IMR-90 (cell line): Measurements from ENCODE around the gene CYP2D6. TPM values are rescaled to one million over a fixed set of nuclear protein-coding genes. Genes with fewer than 3 reads are reported as not detected.
"Not testable (repeated sequence)": the region's sequence is repeated elsewhere in the genome, so short reads cannot be mapped to it uniquely, and the experiment has no call there.

Experiments
- ATAC-seq: fragments of 200-7000 bp; cut with Tn5 transposase; 2 replicates; pipeline ENCODE4 v1.9.1; 2020; ENCODE audit warnings: low read depth, mild to moderate bottlenecking, moderate library complexity
- BruUV-seq: library from RNA; stranded (reverse); fragments of 400-500 nt; replicated peaks from 2 replicates; lab custom pipeline; 2021; lab: Mats Ljungman, UMichigan
- CTCF ChIA-PET: fragments of 300-600 bp; formaldehyde crosslinking; extraction: SDS; loops from one replicate; lab custom pipeline; 2021; ENCODE audit warnings: antibody characterized with exemption; lab: Yijun Ruan, JAX
- POLR2A ChIA-PET: fragments of 300-600 bp; sonication (Branson Sonifier 250); formaldehyde crosslinking; loops from one replicate; lab custom pipeline; 2022; ENCODE audit warnings: antibody characterized with exemption; ENCODE audit not compliant: unreplicated experiment; lab: Charles Lee
- DNase-seq: peaks from one replicate; pipeline ENCODE4 v3.0.0; 2013
- H2AFZ ChIP-seq: replicated peaks from 2 replicates; pipeline ENCODE3; 2013; ENCODE audit warnings: low read length, mild to moderate bottlenecking; ENCODE audit not compliant: poor library complexity
- H2AK5ac ChIP-seq: 2 replicates; pipeline ENCODE4 v1.6.1; 2013; ENCODE audit warnings: low read depth, low read length, inconsistent platforms
- H2AK9ac ChIP-seq: replicated peaks from 2 replicates; pipeline ENCODE3; 2013; ENCODE audit warnings: mild to moderate bottlenecking, low read depth, low read length, moderate library complexity; ENCODE audit not compliant: poor library complexity
- H2BK120ac ChIP-seq: 2 replicates; pipeline ENCODE4 v1.6.1; 2013; ENCODE audit warnings: low read depth, low read length, inconsistent platforms
- H2BK15ac ChIP-seq: 3 replicates; pipeline ENCODE4 v1.6.1; 2013; ENCODE audit warnings: low read depth, low read length, inconsistent platforms
- H2BK20ac ChIP-seq: 2 replicates; pipeline ENCODE4 v1.6.1; 2013; ENCODE audit warnings: low read depth, mild to moderate bottlenecking, inconsistent platforms, low read length, moderate library complexity
- H2BK5ac ChIP-seq: 2 replicates; pipeline ENCODE4 v1.6.1; 2013; ENCODE audit warnings: mild to moderate bottlenecking, low read depth, low read length, inconsistent platforms; ENCODE audit not compliant: poor library complexity, severe bottlenecking
- H3K14ac ChIP-seq: replicated peaks from 2 replicates; pipeline ENCODE4 v1.6.1; 2013; ENCODE audit warnings: low read depth, low read length, inconsistent platforms
- H3K18ac ChIP-seq: 2 replicates; pipeline ENCODE4 v1.6.1; 2013; ENCODE audit warnings: low read depth, low read length, control low read depth
- H3K23ac ChIP-seq: 2 replicates; pipeline ENCODE4 v1.6.1; 2013; ENCODE audit warnings: low read depth, low read length, inconsistent platforms
- H3K27ac ChIP-seq: 2 replicates; pipeline ENCODE4 v1.5.1; 2013; ENCODE audit warnings: mild to moderate bottlenecking, control low read depth, low read length; ENCODE audit not compliant: insufficient read depth
- H3K27me3 ChIP-seq: 2 replicates; pipeline ENCODE4 v1.6.1; 2013; ENCODE audit warnings: low read length; ENCODE audit not compliant: control insufficient read depth, insufficient read depth
- H3K36me3 ChIP-seq: 2 replicates; pipeline ENCODE4 v1.6.1; 2013; ENCODE audit warnings: low read length, mixed read lengths; ENCODE audit not compliant: control insufficient read depth, insufficient read depth
- H3K4ac ChIP-seq: 2 replicates; pipeline ENCODE4 v1.6.1; 2013; ENCODE audit warnings: low read depth, low read length, inconsistent platforms
- H3K4me1 ChIP-seq: 2 replicates; pipeline ENCODE4 v1.6.1; 2013; ENCODE audit warnings: low read length, mixed read lengths; ENCODE audit not compliant: control insufficient read depth, insufficient read depth
- H3K4me2 ChIP-seq: 2 replicates; pipeline ENCODE4 v1.6.1; 2013; ENCODE audit warnings: low read depth, mild to moderate bottlenecking, control low read depth, low read length, moderate library complexity
- H3K4me3 ChIP-seq: 2 replicates; pipeline ENCODE4 v1.5.1; 2013; ENCODE audit warnings: low read depth, mild to moderate bottlenecking, control low read depth, low read length, moderate library complexity; ENCODE audit not compliant: insufficient read depth
- H3K56ac ChIP-seq: 2 replicates; pipeline ENCODE4 v1.6.1; 2013; ENCODE audit warnings: low read length, inconsistent platforms; ENCODE audit not compliant: insufficient read depth; ENCODE audit errors: extremely low read depth
- H3K79me1 ChIP-seq, 2 experiments: 2 replicates each; pipeline ENCODE4 v1.6.1; 2013; ENCODE audit warnings: low read length in 2 of 2, inconsistent platforms in 1 of 2, low read depth in 1 of 2
- H3K9ac ChIP-seq: 2 replicates; pipeline ENCODE4 v1.6.1; 2013; ENCODE audit warnings: low read depth, low read length, control low read depth
- H3K9me1 ChIP-seq: 2 replicates; pipeline ENCODE4 v1.6.1; 2013; ENCODE audit warnings: low read length, inconsistent platforms; ENCODE audit not compliant: insufficient read depth
- H3K9me3 ChIP-seq: 2 replicates; pipeline ENCODE4 v1.6.1; 2013; ENCODE audit warnings: low read length; ENCODE audit not compliant: control insufficient read depth, insufficient read depth
- H4K20me1 ChIP-seq: 2 replicates; pipeline ENCODE4 v1.6.1; 2013; ENCODE audit warnings: low read length, inconsistent platforms; ENCODE audit not compliant: insufficient read depth
- H4K5ac ChIP-seq: 2 replicates; pipeline ENCODE4 v1.6.1; 2013; ENCODE audit warnings: mild to moderate bottlenecking, low read depth, low read length, control low read depth
- H4K8ac ChIP-seq, 2 experiments: 2 replicates each; pipeline ENCODE4 v1.6.1; 2013; ENCODE audit warnings: low read depth in 2 of 2, low read length in 2 of 2, control low read depth in 1 of 2, inconsistent platforms in 1 of 2
- H4K91ac ChIP-seq: 2 replicates; pipeline ENCODE4 v1.6.1; 2013; ENCODE audit warnings: low read depth, low read length, inconsistent platforms; ENCODE audit not compliant: insufficient read depth
- WGBS, 2 experiments: methylation state at CpG; one replicate each; pipeline versions ENCODE4 v1.1.5 to v1.1.7; 2013; ENCODE audit warnings: missing lambda C conversion rate in 2 of 2; ENCODE audit not compliant: insufficient read length in 1 of 2; ENCODE audit errors: extremely low coverage in 2 of 2; 5-methylcytosine and 5-hydroxymethylcytosine counted together
- dilution Hi-C: fragments of 300-500 bp; cut with HindIII; formaldehyde crosslinking; loops from one replicate; pipeline ENCODE4 v1.14.3; 2018; ENCODE audit warnings: low sequenced_read_pairs; ENCODE audit not compliant: unreplicated experiment
- in situ Hi-C: fragments of 300-500 bp; cut with MboI; formaldehyde crosslinking; loops from 3 replicates; pipeline ENCODE4 v1.14.3; 2019; ENCODE audit warnings: low sequenced_read_pairs, inconsistent platforms, mixed read lengths
- intact Hi-C: fragments of 100-400 bp; cut with micrococcal nuclease; formaldehyde crosslinking; loops from 2 replicates; pipeline ENCODE4 v1.10.0; 2022
- polyA plus RNA-seq, 3 experiments: library from polyadenylated mRNA; depleted of rRNA; stranded (reverse); fragments of >200 nt; gene quantifications; 2 replicates each; pipeline ENCODE4 v1.2.3, GENCODE V29; 2012; ENCODE audit warnings: low replicate concordance in 1 of 3
- total RNA-seq: library from RNA; depleted of rRNA; stranded (reverse); fragments of >200 nt; gene quantifications from 2 replicates; pipeline ENCODE4 v1.2.3, GENCODE V29; 2012

Gene CYP2D6
- total and polyA plus RNA-seq, 2 of the 4 experiments (the other 2 are of a cell fraction): under 0.01 to 0.24 TPM

GRCh38 chr22:42128007-42128406, 2.6 kb downstream of the CYP2D6 start:
- H2BK5ac ChIP-seq, H4K8ac ChIP-seq, H3K14ac ChIP-seq, H3K4me2 ChIP-seq, H2BK15ac ChIP-seq, H3K27ac ChIP-seq, H3K4me1 ChIP-seq, H3K56ac ChIP-seq, H4K5ac ChIP-seq, dilution Hi-C loops, H2BK20ac ChIP-seq, H3K36me3 ChIP-seq, H3K18ac ChIP-seq, H2AFZ ChIP-seq, intact Hi-C loops, H4K91ac ChIP-seq, H4K20me1 ChIP-seq, H3K23ac ChIP-seq, H3K79me1 ChIP-seq, H3K4me3 ChIP-seq, H2AK5ac ChIP-seq, H3K4ac ChIP-seq, H2AK9ac ChIP-seq, BruUV-seq, in situ Hi-C loops, H3K9me1 ChIP-seq, POLR2A ChIA-PET, H3K9me3 ChIP-seq, H3K27me3 ChIP-seq, DNase-seq, ATAC-seq, H2BK120ac ChIP-seq, H3K9ac ChIP-seq, CTCF ChIA-PET: not testable (repeated sequence)
- 80% methylated on average over 2 of the region's 13 CpGs; no CpG with 5 or more reads in 1 of the 2 experiments for WGBS, 2 experiments
